Stimulated activated CD4-positive, alpha-beta T cell treated with anti-CD3 and anti-CD28 coated beads, Interleukin-12 subunit alpha, Interleukin-12 subunit beta, amount 100 ng/mL, for 24 hours (primary cell): Measurements from ENCODE around the gene S100A12.
"Not testable (repeated sequence)": the region's sequence is repeated elsewhere in the genome, so short reads cannot be mapped to it uniquely, and the experiment has no call there.

Experiments
- DNase-seq, 2 experiments: peaks; one replicate each; pipeline ENCODE4 v3.0.0-alpha.2; 2020; ENCODE audit warnings: low read depth in 2 of 2

The S100A12 gene

GRCh38 chr1:153375511-153375910, at the start of gene S100A12:
TSS of gene S100A12 (minus strand) at chr1:153375621. CDS start at chr1:153374592, 1,029 bp downstream.
- DNase-seq, result no peak

- peak; percentile 35 to 63 for DNase-seq
These were observed 47.1 kb upstream of the S100A12 start for GRCh38 chr1:153422450-153423068.

- DNase-seq, result no peak
These were observed 44.9 kb upstream of the S100A12 start for GRCh38 chr1:153420306-153420705.

- DNase-seq, result not testable (repeated sequence)
These were observed 44.0 kb upstream of the S100A12 start for GRCh38 chr1:153419436-153419793.

DNA sequence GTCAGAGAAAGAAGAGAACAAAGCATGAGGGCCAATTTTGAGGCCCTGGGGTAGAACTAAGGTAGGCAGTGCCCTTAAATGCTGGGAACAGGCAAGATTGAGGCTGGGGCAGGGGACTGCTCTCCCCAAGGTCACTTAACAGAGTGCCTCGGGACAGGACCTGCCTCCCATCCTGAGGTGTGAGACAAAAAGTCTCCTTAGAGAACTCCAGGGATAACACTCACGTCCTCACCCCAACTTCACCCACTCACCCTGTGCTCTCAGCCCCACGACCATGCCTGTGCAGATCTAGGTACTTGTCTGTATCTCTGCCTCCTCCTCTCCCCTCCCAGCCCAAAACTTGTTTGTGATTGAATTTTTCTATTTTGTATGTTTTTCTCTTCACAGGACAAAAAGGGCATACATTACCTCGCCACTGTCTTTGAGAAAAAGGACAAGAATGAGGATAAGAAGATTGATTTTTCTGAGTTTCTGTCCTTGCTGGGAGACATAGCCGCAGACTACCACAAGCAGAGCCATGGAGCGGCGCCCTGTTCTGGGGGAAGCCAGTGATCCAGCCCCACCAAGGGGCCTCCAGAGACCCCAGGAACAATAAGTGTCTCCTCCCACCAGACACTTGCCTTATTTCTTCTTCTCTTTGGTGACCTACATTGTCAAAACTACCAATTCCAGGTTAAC, 43.5 kb upstream of the S100A12 start:
- not testable (repeated sequence) for DNase-seq

- DNase-seq, result no peak
These were observed 41.9 kb upstream of the S100A12 start for GRCh38 chr1:153417136-153417888.

- no peak for DNase-seq
These were observed 40.6 kb upstream of the S100A12 start, which contains the start of gene S100A7A for GRCh38 chr1:153415850-153416570. TSS of gene S100A7A (plus strand) at chr1:153416520. CDS start at chr1:153418083, 1,563 bp downstream.

- DNase-seq, result not testable (repeated sequence)
These were observed 38.5 kb upstream of the S100A12 start for GRCh38 chr1:153413961-153414360.

DNA sequence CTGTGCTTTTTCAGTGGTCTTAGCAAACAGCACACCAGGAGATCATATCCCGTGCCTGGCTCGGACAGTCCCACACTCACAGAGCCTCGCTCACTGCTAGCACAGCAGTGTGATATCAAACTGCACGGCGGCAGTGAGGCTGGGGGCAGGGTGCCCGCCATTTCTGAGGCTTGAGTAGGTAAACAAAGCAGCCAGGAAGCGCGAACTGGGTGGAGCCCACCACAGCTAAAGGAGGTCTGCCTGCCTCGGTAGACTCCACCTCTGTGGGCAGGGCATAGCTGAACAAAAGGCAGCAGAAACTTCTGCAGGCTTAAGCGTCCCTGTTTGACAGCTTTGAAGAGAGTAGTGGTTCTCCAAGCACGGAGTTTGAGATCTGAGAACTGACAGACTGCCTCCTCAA, 31.9 kb upstream of the S100A12 start:
- DNase-seq, result not testable (repeated sequence)

GRCh38 chr1:153405825-153406599, 30.6 kb upstream of the S100A12 start:
- not testable (repeated sequence) for DNase-seq

GRCh38 chr1:153404768-153405167, 29.3 kb upstream of the S100A12 start:
- DNase-seq, result peak; percentile 31 to 51

DNA sequence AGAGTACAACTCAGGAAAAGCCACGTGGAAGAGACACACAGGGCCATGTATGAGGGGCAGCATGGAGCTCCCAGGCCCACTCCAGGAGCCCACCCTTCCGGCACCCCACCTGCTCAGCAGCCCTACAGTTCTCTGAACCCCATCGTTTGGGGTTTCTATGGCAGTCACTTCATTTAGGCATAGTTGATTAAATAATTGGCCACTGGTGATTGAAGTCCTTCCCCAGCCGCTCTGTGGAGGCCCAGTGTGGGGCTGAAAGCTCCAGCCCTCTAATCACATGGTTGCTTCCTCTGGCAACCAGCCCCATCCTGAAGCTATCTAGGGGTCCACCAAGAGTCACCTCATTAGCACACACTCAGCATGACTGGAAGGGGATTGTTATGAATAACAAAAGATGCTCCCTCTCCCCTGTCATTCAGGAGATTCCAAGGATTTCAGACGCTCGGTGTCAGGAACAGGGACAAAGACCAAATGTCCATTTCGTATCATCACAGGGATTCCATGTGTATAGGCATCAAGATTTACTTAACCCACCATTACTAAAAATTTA, 28.7 kb upstream of the S100A12 start:
- no peak for DNase-seq

GRCh38 chr1:153403421-153404085, 28.1 kb upstream of the S100A12 start:
- no peak for DNase-seq

DNA sequence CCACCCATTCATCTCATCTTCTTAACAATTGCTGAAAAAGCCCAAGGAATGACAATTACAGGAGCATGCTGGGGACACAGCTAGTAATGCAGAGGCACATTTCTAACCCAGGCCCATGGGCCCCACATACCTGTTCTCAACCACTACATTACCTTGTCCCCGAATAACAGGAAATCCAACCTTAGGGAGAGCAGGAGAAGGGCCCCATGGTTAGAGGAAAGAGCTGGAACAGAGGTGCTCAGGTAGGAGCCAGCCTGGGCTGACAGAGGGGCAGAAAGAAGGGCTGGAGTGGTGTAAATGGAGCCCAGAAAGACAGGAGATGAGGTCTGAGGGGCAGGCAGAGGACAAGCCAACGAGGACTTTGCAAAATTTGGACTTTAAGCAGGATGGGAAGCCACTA, 26.8 kb upstream of the S100A12 start:
- no peak for DNase-seq

GRCh38 chr1:153401461-153401860, 26.0 kb upstream of the S100A12 start:
- DNase-seq, result no peak

DNA sequence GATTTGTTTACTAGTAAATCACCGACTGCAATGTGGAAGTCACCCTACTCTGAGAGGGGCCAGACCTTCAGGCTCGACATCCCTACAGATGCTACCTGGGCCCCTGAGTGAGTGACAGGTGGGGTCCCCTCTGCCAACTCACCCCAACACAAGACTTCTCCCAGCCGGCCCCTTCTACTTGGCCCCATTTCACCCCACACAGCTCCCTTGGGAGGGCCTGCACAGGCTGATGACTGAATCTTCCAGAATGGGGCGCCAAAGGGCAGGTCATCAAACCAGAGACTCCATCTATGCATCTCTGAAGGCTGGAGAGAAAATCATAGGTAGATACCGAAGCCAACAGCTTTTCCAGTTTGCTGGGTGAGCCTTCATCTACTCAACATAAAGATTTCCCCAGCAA, 24.8 kb upstream of the S100A12 start:
- no peak for DNase-seq

GRCh38 chr1:153399401-153400055, 24.1 kb upstream of the S100A12 start:
- no peak for DNase-seq

DNA sequence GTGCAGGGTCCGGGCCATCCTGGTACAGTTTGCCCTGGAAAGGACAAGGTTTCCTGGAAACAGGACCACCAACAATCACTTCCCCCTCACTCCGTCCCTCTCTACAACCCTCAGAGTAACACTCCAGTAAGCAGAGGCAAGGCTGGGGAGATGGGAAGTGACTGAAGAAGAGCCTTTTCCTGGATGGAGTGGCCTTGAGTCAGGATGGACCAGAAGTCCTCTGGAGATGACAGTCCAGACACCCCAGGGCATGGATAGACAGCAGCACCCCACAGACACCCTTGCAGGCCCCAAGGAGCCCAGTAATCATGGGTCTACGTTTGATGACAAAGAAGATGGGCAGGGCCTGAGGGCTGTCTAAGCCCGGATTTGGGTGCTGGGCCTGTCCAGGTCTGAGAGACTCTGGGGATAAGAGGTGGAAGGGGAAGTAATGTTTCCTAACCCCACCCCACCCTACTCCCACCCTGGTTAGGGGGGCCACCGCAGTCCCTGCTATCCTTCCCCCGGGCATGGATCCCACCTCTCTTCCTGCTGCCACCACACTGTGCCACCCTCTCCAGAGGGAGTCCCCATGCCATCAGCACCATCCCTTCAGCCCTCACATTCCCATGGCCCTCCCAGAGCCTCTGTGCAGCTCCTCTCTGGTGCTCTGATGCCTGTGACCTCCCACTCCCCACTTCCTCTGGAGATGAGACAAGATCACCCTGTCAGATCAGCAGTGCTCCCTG, 22.7 kb upstream of the S100A12 start:
- DNase-seq, result no peak
